HG02938 (cell line): ENCODE data around the gene SOX9.

Experiments used
- ATAC-seq: cut with Tn5 transposase; IDR thresholded peaks from one replicate; pipeline ENCODE4 v1.9.1; 2021; ENCODE audit warnings: mild to moderate bottlenecking, moderate library complexity; ENCODE audit not compliant: unreplicated experiment

Gene SOX9

DNA sequence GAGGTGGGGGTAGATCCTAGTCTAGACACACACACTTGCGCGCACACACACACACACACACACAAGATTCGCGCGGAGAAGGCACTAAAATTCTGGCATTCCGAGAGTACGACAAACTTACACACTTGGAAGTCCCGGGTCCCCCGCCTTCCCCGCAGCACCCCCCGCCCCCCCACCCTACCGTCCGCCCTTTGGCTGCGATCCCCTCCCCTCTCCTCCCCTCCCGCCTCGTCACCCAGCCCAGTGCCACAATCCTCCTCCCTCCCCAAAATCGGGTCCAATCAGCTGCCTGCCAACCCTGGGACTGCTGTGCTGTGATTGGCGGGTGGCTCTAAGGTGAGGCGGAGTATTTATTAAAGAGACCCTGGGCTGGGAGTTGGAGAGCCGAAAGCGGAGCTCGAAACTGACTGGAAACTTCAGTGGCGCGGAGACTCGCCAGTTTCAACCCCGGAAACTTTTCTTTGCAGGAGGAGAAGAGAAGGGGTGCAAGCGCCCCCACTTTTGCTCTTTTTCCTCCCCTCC, at the start of gene SOX9:
TSS of gene SOX9 (plus strand) at position 379 of the 522 bp plus-strand sequence. CDS start 372 bp downstream, outside the sequence.
- ATAC-seq, result peak; percentile 74

DNA sequence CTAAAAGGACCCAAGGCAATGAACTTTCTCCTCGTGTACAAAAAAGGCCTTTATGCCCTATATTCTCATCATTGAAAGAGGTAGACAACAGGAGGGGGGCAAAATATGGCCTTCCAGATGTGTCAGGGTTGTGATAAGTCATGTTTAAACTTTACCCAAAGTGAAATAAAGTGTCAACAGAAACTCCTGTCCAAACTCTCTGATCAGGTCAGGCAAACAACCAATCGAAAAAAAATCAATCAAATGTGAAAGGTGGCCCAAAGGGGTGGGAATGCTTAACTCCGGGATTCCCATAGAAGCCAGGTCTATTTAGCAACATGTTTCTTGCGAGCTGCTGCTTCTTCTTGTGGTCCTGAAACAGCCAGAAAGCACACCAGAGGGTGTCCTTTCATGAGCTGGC, 49.5 kb upstream of the SOX9 start:
- ATAC-seq, result no peak

DNA sequence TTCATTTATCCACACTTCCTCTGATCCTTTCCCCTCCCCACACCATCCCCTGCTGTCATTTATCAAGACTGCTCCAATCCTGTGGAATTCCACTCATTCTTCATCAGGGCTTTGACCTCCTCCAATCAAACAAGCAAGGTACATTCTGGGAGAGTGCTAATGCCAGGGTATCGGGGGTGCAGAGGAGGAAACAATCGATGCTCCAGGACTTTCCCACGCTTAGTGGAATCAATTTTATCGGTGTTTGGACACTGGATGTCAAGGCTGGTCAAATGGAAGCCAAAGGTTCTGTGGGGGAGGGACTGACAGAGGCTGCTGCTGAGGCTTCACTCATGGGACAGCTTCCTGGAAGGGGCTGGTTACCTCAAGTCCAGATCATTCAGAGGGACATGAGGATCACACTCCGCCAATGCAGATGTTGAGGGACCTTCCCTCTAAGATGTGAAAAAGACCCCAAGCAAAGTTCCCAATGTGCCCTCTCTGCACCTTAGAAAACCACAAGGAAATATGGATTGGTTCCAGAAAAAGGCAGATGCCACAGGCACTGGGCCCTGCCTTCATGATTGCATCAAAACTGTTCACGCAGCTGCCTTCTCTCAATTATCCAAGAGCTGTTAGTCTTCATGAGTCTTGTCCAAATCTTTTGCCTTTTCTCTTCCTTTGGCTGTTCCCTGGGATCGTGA, 44.7 kb upstream of the SOX9 start:
- no peak for ATAC-seq

DNA sequence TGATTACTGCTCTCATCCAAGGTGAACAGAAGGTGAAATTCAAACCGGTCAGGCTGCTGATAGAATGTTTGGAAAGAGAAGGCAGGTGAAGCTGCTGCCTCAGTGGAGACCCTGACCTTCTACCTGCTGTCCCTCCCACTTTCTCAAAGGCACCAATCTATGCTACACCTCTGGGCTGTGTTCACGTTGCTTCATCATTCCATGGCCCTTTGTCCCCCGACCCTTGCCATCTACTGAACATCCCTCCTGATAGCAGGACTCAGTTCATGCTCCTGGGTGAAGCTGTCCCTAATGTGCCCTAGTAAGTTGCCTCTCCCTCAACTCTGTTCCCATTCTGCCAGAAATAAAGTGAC, 44.2 kb upstream of the SOX9 start:
- ATAC-seq, result no peak

DNA sequence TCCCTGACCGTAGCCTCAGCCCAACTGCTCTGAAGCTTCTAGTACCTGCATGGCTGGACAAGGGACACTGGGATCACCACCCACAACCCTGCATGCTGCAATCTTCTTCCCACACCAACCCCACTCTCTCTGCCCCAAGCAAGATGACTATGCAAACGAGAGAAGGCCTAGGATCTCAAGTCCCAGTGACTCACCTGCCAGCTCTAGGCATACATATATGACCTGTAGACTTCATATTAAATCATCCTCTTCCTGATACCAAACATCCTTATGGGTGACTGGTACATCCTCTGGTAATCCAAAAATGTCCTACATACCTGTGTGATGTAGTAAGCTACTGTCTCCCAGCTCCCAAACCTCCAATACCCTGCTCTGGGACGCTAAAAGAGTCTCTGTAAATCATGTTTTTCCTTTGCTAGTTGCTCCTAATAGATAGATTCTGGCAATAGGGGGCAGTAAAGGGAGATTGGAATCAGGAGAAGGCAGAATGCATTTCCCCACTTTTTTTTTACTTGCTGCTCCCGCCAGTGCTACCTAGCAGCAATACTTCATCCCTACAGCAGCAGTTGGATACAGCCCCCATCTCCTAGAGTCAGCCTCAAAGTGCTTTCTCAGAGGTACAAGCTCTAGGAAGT, 43.4 kb upstream of the SOX9 start:
- ATAC-seq, result no peak

DNA sequence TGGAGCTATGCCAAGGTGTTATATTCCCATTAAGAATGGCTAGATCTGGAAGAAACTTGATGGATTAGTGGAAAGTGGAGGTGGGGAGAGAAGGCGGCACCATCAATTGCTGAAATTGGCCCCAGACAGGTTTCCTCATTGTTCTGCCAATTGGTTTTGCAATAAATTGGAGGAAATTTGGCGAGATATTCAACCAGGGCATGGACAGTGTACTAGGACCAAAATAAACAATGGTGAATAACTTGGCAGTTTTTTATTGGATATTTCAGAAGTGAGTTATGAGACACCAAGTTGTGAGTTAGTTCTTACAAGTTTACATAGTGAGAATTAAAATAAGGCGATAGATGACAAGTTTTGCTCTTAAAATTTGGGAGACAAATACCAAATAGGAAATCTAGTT, 41.1 kb upstream of the SOX9 start:
- ATAC-seq, result no peak

DNA sequence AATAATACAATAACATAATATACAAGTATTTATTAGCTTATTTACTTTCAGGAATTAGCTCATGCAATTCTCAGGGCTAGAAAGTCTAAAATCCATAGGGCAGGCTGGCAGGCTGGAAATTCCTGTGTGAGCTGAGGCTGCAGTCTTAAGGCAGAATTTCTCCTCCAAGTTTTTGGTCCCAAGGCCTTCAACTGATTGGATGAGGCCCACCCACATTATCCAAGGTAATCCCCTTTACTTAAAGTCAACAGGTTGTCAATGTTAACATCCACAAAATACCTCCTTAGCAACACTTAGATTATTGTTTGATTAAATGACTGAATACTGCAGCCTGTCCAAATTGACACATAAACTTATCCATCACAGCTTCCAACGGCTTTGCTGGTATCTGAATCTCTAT, 32.9 kb upstream of the SOX9 start:
- ATAC-seq, result no peak

DNA sequence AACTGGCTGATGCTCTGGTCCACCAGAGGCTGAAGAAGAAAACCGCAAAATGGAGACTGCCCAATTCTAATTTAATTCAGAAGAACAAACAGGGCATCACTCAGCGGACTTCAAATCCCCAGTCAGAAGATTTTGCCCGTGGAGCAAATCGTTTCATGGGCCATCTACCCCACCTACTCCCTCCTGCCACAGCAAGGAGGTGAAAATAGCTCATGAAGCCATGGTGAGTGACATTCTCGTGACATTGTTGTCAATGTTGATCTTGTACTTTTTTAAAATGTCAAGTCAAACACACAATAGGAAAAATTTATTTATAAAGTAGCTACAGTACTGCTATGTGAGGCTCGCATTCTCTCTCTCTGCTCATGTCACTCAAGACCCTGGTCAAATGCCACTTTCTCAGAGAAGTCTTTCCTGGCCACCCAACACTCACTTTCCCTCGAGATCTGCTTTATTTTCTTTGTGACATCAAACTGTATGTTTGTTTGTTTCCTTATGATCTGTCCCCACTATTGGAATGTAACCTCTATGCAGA, 31.3 kb upstream of the SOX9 start:
- no peak for ATAC-seq

DNA sequence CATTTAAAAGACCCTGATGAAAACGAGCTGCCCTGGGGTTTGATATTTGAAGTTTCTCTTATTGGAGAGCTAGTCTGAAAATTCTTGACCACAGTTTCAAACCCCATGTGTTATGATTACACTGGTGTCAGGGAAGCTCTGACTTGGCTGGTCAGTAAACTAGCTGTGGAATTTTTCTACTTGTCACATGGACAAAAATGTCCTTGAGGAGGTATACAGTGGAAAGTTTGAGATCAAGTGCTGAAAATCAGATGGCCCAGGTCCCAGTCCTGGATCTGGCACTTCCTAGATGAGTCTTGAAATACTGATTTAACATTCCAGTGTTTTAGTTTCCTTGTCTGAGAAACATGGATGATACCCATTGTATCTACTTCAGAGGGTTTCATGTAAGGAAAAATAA, 30.7 kb upstream of the SOX9 start:
- ATAC-seq, result no peak

DNA sequence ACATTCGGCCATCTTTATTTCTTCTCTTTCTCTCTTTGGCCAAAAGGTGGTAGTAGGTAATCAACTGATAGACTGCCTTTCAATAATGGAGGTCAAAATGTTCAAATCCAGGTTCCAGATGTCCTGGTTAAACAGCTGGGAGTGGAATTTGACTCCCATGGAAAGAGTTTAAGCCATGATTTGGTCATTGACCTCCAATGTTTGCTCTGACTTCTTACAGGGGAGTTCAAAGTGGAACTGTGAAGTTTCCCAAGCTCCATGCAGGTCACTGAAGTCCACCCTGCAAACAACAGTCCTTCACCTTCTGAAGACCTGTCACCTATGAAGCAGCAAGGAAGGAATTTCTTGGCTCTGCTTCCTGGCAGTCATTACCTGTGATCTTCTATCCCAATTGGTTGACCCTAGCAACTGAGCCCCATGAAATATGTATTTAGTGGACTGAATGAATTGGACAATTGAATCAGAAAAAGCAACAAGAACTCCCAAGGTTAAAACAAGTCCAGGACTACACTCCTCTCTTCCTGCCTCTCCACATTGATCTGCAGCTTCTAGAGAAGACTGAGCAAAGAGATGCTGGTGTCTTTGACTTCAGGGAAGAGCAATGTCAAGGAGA, 28.0 kb upstream of the SOX9 start:
- no peak for ATAC-seq

DNA sequence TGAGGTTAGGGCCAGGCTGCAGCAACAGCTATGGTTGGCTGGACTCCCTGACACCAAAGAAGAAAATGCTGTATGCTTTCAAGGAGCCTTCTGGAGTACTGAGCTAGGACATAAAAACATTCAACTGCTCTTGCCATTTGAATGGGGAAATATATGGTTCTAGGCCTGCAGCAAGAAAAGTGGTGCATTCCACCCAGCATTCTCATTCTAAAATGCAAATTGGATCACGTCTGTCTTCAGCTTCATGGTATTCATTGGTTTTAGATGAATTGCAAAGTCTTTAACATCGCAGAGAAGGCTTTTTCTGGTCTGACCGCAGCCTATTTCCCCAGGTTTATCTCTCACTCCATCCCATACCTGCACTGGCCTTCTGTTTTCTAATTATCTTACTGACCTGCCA, 27.1 kb upstream of the SOX9 start:
- no peak for ATAC-seq

DNA sequence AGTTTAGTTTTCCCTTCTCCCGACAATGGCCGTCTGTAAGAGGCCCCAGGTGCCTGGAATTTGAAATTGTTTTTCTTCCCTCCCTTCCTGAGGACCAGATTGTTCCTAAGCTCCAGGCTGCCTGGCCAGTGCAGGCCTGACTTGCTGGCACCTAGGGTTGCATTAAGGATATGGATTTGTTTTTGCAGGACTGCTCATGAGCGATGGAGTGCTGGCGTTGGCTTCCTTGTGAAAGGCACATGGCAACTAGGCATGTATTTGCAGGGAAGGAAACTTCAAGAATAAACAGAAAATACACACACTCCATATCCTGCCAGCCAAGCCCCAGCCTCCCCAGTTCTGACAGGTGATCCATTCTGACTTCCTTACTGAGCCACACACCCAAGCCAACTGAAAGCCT, 25.5 kb upstream of the SOX9 start:
- ATAC-seq, result no peak

DNA sequence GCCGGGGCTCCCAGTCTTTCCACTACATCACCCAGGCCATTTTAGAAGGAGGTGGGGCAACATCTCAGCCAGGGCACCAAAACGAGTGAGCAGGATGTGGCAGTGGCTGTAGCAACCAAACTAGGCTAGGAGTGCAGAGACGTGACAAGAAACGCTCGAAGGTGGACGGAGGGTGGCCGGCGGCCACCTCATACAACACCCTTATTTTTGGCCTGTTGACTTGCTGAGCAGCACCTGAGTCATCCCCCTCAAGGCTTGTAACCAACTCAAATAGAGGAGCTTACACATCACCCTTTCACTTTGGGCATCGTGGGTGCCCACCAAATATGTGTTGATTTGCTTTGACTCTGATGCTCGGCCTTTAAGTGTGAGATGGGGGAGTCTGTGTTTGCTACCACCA, 23.7 kb upstream of the SOX9 start:
- no peak for ATAC-seq

DNA sequence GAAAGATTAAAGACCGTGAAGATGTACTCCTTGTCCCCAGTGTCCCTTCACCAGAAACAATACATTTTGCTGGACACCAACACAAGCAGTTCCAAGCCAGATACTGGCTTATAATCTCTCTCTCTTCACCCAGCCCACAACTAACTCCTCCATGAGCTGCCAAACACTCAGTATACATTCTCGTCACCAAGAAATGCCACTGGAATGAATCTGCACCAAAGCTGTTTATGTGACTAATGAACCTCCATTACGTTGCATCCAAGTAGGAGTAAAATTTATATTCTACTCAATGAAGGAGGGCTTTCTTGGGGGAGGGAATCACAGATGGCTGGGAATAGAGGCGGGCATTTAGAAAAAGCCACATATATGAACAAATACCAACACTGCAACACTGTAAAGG, 20.9 kb upstream of the SOX9 start:
- no peak for ATAC-seq

DNA sequence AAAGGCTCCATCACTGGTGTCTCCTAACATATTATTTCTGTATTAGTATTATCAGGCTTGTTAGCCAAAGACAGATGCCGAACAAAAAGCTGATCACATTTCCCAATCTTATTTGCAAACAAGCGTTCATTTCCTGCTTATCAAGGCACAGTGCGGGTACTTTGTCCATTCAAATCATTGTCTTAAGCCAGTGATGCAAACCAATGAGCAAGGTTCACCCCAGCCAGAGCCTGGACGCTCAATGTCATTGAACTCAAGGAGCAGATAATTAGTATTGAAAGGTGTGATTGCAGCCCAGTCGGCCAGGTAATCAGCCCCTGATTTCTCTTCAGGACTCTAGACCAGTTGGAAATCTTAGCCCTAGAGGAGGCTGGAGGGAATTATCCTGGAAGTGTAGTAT, 20.4 kb upstream of the SOX9 start:
- ATAC-seq, result no peak

DNA sequence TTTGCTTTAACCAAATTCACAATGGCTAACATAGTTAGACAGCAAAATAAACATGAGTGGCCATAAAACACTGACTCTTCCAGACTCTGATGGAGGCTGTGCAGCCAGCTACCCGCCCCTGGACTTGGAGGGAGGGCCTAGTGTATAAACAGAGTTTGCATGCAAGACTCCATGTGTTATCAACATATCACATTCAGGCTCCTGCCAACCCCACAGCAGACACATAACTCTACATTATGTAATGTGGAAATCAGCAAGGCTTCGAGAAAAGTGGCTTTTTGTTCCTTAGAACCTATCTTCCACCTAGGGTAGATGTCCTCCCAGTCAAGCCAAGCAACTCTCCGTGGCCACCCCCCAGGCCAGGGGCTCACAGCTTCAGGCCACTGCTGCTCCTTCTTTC, 19.3 kb upstream of the SOX9 start:
- no peak for ATAC-seq

DNA sequence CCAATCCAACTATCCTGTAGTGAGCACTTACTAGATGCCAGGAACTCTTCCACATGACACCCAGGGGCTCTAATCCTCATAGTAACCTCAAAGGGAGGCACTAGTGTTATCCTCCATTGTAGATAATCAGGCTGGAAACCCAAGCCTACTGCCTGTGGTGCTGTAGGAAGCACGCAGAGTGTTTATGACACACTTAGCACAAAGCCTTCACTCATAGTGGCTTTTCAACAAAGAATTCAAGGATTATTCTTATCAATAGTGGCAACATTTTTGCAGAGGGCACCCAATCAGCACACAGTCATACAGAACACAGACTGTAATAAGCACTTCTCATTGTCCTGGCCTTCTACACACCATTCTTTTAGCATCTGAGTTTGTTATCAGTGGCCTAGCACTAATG, 18.5 kb upstream of the SOX9 start:
- ATAC-seq, result no peak

DNA sequence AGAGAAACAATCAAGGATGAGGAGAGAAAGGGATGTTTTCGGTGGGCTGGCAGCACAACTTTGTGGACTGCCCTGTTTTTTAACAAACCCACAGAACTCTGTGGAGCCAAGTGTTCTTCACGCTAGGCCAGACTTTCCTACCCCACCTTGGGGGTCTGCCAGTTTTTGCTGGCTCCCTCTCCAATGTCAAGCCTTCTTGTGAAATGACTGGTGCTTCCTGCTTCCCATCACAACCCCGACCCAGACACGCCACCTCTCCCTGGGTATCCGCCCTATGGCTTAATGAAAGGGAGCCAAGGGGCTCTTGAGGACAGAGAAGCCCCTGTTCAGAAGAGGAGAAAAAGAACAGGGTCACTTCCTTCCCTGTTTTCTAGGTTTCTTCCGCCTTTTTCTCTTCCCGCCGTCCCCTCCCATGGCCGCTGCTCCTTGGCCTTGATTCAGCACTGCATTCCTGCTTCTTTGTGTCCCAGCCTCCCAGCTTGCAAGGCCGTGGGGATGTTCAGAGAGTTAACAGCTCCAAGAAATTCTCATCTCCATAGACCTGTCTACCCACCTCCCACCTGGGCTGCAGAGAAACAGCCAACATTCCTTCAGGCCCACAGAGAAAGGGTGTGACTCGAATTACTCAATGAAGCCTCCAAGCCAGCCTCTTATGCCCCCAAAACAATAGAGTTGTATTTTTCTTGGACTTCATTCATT, 16.5 kb upstream of the SOX9 start:
- no peak for ATAC-seq

DNA sequence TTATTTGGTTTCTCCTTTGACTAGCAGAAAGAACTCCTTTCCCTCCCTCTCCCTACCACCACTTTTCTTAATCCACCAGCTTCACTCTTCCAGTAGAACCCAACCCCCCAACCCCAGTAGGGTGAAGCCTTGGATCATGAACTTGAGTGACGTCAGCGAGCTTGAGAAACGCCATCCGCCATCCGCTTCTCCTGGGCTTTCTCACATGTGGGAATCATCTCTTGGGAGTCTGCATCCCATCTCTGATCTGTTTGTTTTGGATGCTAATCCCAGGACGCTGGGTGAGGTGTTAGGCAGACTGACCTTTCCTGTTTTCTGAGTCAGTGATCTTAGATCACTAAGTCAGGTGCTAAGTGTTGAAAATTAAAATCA, 16.0 kb upstream of the SOX9 start:
- ATAC-seq, result no peak

DNA sequence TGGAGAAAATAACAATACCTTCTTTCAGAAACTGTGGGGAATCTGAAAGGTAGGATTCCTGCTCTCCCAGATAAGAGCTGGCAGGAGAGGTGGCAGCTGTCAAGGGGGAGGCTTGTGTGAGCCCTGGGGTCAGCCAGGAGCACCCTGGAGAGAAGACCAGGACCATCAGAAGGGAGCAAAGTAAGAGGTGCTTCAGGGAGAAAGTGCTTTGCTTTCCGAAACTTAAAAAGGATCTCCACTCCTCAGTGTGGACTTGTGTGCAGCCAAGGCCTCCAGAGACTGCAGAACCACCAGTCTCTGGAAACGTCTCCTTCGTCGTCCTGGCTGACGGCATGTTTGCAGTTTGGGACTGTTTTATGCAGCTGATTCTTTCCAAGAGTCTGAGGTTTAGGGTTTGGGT, 13.7 kb upstream of the SOX9 start:
- ATAC-seq, result no peak

DNA sequence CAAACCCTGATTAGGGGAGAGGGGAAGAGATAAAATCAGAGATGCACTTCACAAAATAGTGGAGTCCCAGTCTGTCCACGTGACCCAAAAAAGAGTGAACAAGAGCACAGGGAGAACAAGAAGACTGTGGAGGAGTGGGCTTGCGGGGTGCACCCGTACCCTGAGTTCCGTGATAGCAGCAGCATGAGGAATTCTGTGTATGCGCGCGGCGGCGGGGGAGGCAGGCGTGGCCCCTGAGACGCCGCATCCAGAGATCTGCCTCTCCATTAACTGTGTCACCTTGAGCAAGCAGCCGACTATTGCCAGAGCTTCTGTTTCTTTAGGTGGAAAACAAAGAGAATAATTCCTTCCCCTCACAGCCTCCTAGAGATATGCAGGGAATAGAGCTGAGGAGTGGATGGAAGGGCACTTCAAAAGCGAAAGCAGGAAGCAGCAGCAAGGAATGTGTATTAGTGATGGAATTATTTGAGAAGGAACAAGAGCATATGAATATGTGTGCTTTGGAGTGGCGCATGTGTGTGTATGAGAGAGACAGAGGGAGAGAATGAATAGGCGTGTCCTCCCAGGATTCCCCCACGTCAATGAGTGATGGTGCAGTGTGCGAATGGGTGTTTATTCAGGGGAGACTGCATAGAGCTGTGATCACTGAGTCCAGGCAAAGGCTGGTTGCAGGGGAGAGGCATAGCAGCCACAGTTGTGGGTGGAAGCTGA, 10.4 kb upstream of the SOX9 start:
- no peak for ATAC-seq
